Measurements from ENCODE around the gene PTPN14.

- TF ChIP-seq, protein P1, sequence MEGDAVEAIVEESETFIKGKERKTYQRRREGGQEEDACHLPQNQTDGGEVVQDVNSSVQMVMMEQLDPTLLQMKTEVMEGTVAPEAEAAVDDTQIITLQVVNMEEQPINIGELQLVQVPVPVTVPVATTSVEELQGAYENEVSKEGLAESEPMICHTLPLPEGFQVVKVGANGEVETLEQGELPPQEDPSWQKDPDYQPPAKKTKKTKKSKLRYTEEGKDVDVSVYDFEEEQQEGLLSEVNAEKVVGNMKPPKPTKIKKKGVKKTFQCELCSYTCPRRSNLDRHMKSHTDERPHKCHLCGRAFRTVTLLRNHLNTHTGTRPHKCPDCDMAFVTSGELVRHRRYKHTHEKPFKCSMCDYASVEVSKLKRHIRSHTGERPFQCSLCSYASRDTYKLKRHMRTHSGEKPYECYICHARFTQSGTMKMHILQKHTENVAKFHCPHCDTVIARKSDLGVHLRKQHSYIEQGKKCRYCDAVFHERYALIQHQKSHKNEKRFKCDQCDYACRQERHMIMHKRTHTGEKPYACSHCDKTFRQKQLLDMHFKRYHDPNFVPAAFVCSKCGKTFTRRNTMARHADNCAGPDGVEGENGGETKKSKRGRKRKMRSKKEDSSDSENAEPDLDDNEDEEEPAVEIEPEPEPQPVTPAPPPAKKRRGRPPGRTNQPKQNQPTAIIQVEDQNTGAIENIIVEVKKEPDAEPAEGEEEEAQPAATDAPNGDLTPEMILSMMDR (IDR thresholded peaks at IDR 0.05): no peak
- TF ChIP-seq ZFX (IDR thresholded peaks at IDR 0.05; ENCODE audit: borderline replicate concordance): no peak
Measured at GRCh38 chr1:214506972-214507431, 44.4 kb downstream of the PTPN14 start.

Measured in 22Rv1 (cell line).